ENCODE results near the gene FAM114A1.

Gene FAM114A1

DNA sequence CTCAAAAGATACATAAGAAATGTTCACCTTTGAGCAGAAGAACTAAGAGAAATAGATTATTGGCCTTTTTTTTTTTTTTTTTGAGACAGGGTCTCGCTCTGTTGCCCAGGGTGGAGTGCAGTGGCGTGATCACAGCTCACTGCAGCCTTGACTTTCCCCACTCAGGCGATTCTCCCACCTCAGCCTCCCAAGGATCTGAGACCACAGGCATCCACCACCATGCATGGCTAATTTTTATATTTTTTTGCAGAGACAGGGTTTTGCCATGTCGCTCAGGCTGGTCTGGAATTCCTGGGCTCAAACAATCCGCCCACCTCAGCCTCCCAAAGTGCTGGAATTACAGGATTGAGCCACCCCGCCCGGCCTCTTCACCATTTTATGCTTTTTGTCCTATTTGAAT is 8.1 kb upstream of the FAM114A1 start:
- Histone ChIP-seq H3K4me3 (replicated peaks; ENCODE audit: insufficient read depth, low read length) (no peak overlapping the region), H3K27ac (replicated peaks) (no peak overlapping the region), H3K27me3 (ENCODE audit: insufficient read depth, poor library complexity, severe bottlenecking) (no peaks in the 10 kb centered on the region)
- TF ChIP-seq SPI1 (IDR thresholded peaks at IDR 0.05; ENCODE audit: borderline replicate concordance, low read depth): no peak
- TF ChIP-seq, protein P1, sequence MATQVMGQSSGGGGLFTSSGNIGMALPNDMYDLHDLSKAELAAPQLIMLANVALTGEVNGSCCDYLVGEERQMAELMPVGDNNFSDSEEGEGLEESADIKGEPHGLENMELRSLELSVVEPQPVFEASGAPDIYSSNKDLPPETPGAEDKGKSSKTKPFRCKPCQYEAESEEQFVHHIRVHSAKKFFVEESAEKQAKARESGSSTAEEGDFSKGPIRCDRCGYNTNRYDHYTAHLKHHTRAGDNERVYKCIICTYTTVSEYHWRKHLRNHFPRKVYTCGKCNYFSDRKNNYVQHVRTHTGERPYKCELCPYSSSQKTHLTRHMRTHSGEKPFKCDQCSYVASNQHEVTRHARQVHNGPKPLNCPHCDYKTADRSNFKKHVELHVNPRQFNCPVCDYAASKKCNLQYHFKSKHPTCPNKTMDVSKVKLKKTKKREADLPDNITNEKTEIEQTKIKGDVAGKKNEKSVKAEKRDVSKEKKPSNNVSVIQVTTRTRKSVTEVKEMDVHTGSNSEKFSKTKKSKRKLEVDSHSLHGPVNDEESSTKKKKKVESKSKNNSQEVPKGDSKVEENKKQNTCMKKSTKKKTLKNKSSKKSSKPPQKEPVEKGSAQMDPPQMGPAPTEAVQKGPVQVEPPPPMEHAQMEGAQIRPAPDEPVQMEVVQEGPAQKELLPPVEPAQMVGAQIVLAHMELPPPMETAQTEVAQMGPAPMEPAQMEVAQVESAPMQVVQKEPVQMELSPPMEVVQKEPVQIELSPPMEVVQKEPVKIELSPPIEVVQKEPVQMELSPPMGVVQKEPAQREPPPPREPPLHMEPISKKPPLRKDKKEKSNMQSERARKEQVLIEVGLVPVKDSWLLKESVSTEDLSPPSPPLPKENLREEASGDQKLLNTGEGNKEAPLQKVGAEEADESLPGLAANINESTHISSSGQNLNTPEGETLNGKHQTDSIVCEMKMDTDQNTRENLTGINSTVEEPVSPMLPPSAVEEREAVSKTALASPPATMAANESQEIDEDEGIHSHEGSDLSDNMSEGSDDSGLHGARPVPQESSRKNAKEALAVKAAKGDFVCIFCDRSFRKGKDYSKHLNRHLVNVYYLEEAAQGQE (IDR thresholded peaks at IDR 0.05; ENCODE audit: insufficient replicate concordance, low read depth): no peak
- no peak for TF ChIP-seq CTCF (IDR thresholded peaks at IDR 0.05; ENCODE audit: insufficient read depth, low read length)
- no peak for TF ChIP-seq GABPA (IDR thresholded peaks at IDR 0.05; ENCODE audit: low read depth)
- no peak for TF ChIP-seq POLR2AphosphoS5 (IDR thresholded peaks at IDR 0.05; ENCODE audit: low read depth)
- DNase-seq (ENCODE audit: low read depth in 1 of 2, low spot score in 1 of 2): no peak

DNA sequence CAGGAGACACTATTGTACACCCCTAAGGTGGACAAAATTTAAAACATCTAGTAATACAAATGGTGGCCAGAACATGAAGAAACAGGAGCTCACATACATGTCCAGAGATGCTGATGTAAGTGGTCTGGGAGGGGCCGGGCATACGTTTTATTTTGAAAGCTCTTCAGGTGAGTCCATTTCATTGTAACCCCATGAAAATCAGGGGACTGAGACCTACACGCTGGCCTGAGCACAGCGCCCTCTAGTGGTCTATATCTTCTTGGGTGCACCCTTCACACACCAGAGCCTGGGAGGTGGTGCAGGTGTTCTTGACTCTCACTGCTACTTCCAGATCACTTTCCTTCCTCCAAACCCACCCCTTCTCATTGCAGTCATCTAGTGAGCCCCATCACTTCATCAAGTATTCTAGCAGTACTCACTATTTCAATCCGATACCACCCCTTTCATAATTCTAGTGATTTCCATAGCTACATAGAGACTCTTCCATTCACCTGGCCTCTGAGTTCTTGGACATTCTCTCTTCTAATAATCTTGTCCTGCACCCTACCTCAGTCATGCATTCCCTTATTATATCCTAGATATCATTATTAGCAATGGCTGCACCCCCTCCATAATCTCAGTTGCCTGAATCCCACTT is 6.7 kb upstream of the FAM114A1 start:
- TF ChIP-seq GABPA (IDR thresholded peaks at IDR 0.05; ENCODE audit: low read depth): no peak
- no peak for TF ChIP-seq SPI1 (IDR thresholded peaks at IDR 0.05; ENCODE audit: borderline replicate concordance, low read depth)
- TF ChIP-seq, protein P1 (IDR thresholded peaks at IDR 0.05; ENCODE audit: insufficient replicate concordance, low read depth): no peak
- no peak for TF ChIP-seq POLR2AphosphoS5 (IDR thresholded peaks at IDR 0.05; ENCODE audit: low read depth)
- TF ChIP-seq CTCF (IDR thresholded peaks at IDR 0.05; ENCODE audit: insufficient read depth, low read length): peak; percentile 63
- DNase-seq (ENCODE audit: low read depth in 1 of 2, low spot score in 1 of 2): peak; percentile 53 to 65
- Histone ChIP-seq H3K4me3 (replicated peaks; ENCODE audit: insufficient read depth, low read length) (no peak overlapping the region), H3K27ac (replicated peaks) (no peak overlapping the region), H3K27me3 (ENCODE audit: insufficient read depth, poor library complexity, severe bottlenecking) (no peaks in the 10 kb centered on the region)

- H3K27ac ChIP-seq (replicated peaks): no peak overlapping the region
- DNase-seq (ENCODE audit: low read depth in 1 of 2, low spot score in 1 of 2): no peak
- TF ChIP-seq, protein P1 (IDR thresholded peaks at IDR 0.05; ENCODE audit: insufficient replicate concordance, low read depth): no peak
- TF ChIP-seq SPI1 (IDR thresholded peaks at IDR 0.05; ENCODE audit: borderline replicate concordance, low read depth) (no peak), GABPA (IDR thresholded peaks at IDR 0.05; ENCODE audit: low read depth) (no peak), CTCF (IDR thresholded peaks at IDR 0.05; ENCODE audit: insufficient read depth, low read length) (no peak), POLR2AphosphoS5 (IDR thresholded peaks at IDR 0.05; ENCODE audit: low read depth) (no peak)
- no peaks in the 10 kb centered on the region for H3K27me3 ChIP-seq (ENCODE audit: insufficient read depth, poor library complexity, severe bottlenecking)
- no peak overlapping the region for H3K4me3 ChIP-seq (replicated peaks; ENCODE audit: insufficient read depth, low read length)
Observed at GRCh38 chr4:38861791-38862190, 5.8 kb upstream of the FAM114A1 start.
